Measurements from ENCODE around the gene ATP9B. TPM values are rescaled to one million over a fixed set of nuclear protein-coding genes. Genes with fewer than 3 reads are reported as not detected.
"Not testable (repeated sequence)": the region's sequence is repeated elsewhere in the genome, so short reads cannot be mapped to it uniquely, and the experiment has no call there.

ATP9B gene
- polyA plus RNA-seq, 4 donors, result 4.3 to 19.6 (median 12.2) TPM

- WGBS, 3 donors, result 82 to 95% (median 95%) methylated on average over 11 of the region's 11 CpGs
- peaks cover 0 to 5% (median 4%) of the 10 kb centered on the region in 3 donors for H3K36me3 ChIP-seq (ENCODE audit: control insufficient read depth in 3 of 3, insufficient read depth in 2 of 3, low read depth in 1 of 3, low read length in 3 of 3)
- H3K27me3 ChIP-seq (ENCODE audit: control insufficient read depth in 3 of 3, insufficient read depth in 3 of 3, low read length in 3 of 3), result no peaks in the 10 kb centered on the region
- H3K4me3 ChIP-seq (ENCODE audit: low read depth in 1 of 3, low read length in 3 of 3), result no peak overlapping the region
- FAIRE-seq (no peak), DNase-seq (no peak)
- no peaks in the 10 kb centered on the region for H3K9me3 ChIP-seq (ENCODE audit: control insufficient read depth in 2 of 2, insufficient read depth in 1 of 2, low read depth in 1 of 2, low read length in 1 of 2)
- no peaks in the 10 kb centered on the region for H3K4me1 ChIP-seq (ENCODE audit: control insufficient read depth in 3 of 3, insufficient read depth in 2 of 3, low read depth in 1 of 3, low read length in 2 of 3)
- H3K27ac ChIP-seq (ENCODE audit: low read depth in 1 of 3, low read length in 2 of 3), result no peak overlapping the region
Measured at GRCh38 chr18:79283131-79283810, 214.1 kb downstream of the ATP9B start.

GRCh38 chr18:79283929-79284328 is 214.7 kb downstream of the ATP9B start:
- no peak overlapping the region for H3K4me3 ChIP-seq (ENCODE audit: low read depth in 1 of 3, low read length in 3 of 3)
- no peaks in the 10 kb centered on the region for H3K27me3 ChIP-seq (ENCODE audit: control insufficient read depth in 3 of 3, insufficient read depth in 3 of 3, low read length in 3 of 3)
- H3K27ac ChIP-seq (ENCODE audit: low read depth in 1 of 3, low read length in 2 of 3), result no peak overlapping the region
- WGBS, 3 donors, result 93 to 96% (median 96%) methylated on average over 4 of the region's 4 CpGs
- H3K36me3 ChIP-seq (ENCODE audit: control insufficient read depth in 3 of 3, insufficient read depth in 2 of 3, low read depth in 1 of 3, low read length in 3 of 3), result peaks cover 0 to 2% (median 2%) of the 10 kb centered on the region in 3 donors
- H3K4me1 ChIP-seq (ENCODE audit: control insufficient read depth in 3 of 3, insufficient read depth in 2 of 3, low read depth in 1 of 3, low read length in 2 of 3), result no peaks in the 10 kb centered on the region
- DNase-seq (no peak), FAIRE-seq (no peak)
- H3K9me3 ChIP-seq (ENCODE audit: control insufficient read depth in 2 of 2, insufficient read depth in 1 of 2, low read depth in 1 of 2, low read length in 1 of 2), result no peaks in the 10 kb centered on the region

GRCh38 chr18:79285191-79285590 is 216.0 kb downstream of the ATP9B start:
- H3K4me1 ChIP-seq (ENCODE audit: control insufficient read depth in 3 of 3, insufficient read depth in 2 of 3, low read depth in 1 of 3, low read length in 2 of 3); DNase-seq; H3K27me3 ChIP-seq (ENCODE audit: control insufficient read depth in 3 of 3, insufficient read depth in 3 of 3, low read length in 3 of 3); H3K27ac ChIP-seq (ENCODE audit: low read depth in 1 of 3, low read length in 2 of 3); H3K36me3 ChIP-seq (ENCODE audit: control insufficient read depth in 3 of 3, insufficient read depth in 2 of 3, low read depth in 1 of 3, low read length in 3 of 3); FAIRE-seq; H3K4me3 ChIP-seq (ENCODE audit: low read depth in 1 of 3, low read length in 3 of 3); H3K9me3 ChIP-seq (ENCODE audit: control insufficient read depth in 2 of 2, insufficient read depth in 1 of 2, low read depth in 1 of 2, low read length in 1 of 2): not testable (repeated sequence)
- 94 to 100% (median 100%) methylated on average over 1 of the region's 1 CpG for WGBS, 3 donors

GRCh38 chr18:79290409-79290808 is 221.2 kb downstream of the ATP9B start:
- WGBS, 3 donors, result 93 to 96% (median 95%) methylated on average over 15 of the region's 15 CpGs

DNA sequence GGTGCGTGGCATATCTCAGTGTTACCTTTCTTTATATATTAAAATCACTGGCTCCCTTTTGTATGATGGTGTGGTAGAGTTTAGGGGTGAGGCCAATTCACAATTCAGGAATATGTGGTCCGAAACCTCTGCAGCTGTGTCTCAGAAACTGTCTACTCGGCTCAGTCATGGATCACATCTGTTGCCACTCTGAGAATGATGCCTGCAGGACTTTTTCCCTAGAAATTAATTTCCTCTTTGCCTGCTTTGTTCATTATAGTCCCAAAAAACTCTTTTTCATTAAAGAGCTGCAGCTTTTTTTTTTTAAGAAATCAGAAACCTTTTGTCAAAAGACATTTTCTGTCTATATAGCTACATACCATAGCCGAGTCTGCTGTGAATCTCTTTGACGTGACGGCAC is 221.7 kb downstream of the ATP9B start:
- DNase-seq (no peak), FAIRE-seq (no peak)
- Histone ChIP-seq H3K27ac (ENCODE audit: low read depth in 1 of 3, low read length in 2 of 3) (no peak overlapping the region), H3K27me3 (ENCODE audit: control insufficient read depth in 3 of 3, insufficient read depth in 3 of 3, low read length in 3 of 3) (no peaks in the 10 kb centered on the region), H3K4me1 (ENCODE audit: control insufficient read depth in 3 of 3, insufficient read depth in 2 of 3, low read depth in 1 of 3, low read length in 2 of 3) (no peaks in the 10 kb centered on the region), H3K4me3 (ENCODE audit: low read depth in 1 of 3, low read length in 3 of 3) (no peak overlapping the region), H3K36me3 (ENCODE audit: control insufficient read depth in 3 of 3, insufficient read depth in 2 of 3, low read depth in 1 of 3, low read length in 3 of 3) (peaks cover 0 to 3% (median 3%) of the 10 kb centered on the region in 3 donors), H3K9me3 (ENCODE audit: control insufficient read depth in 2 of 2, insufficient read depth in 1 of 2, low read depth in 1 of 2, low read length in 1 of 2) (no peaks in the 10 kb centered on the region)
- WGBS, 3 donors, result 94 to 99% (median 98%) methylated on average over 6 of the region's 6 CpGs

More at GRCh38 chr18:79290409-79290808, 221.2 kb downstream of the ATP9B start:
- not testable (repeated sequence) for FAIRE-seq; H3K36me3 ChIP-seq (ENCODE audit: control insufficient read depth in 3 of 3, insufficient read depth in 2 of 3, low read depth in 1 of 3, low read length in 3 of 3); H3K4me3 ChIP-seq (ENCODE audit: low read depth in 1 of 3, low read length in 3 of 3); H3K4me1 ChIP-seq (ENCODE audit: control insufficient read depth in 3 of 3, insufficient read depth in 2 of 3, low read depth in 1 of 3, low read length in 2 of 3); H3K9me3 ChIP-seq (ENCODE audit: control insufficient read depth in 2 of 2, insufficient read depth in 1 of 2, low read depth in 1 of 2, low read length in 1 of 2); H3K27me3 ChIP-seq (ENCODE audit: control insufficient read depth in 3 of 3, insufficient read depth in 3 of 3, low read length in 3 of 3); DNase-seq; H3K27ac ChIP-seq (ENCODE audit: low read depth in 1 of 3, low read length in 2 of 3)

DNA sequence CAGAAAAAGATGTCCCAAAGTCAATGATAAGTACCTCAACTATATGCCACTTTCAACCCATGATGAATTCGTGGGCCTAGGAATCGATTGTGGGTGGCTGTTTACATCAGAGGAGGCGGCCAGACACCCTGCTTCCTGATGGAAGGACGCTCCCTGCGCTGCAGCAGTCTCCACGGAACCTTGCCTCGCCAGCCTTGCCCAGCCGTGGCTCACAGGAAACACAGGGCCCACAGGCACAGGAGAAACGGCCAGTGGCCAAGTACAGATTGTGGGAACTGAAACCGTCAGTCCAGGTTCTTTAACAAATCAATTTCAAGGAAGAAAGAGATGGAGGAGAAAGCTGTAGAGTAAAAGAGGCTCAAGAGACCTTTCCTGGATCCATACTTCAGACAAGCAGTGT is 225.0 kb downstream of the ATP9B start:
- Histone ChIP-seq H3K4me3 (ENCODE audit: low read depth in 1 of 3, low read length in 3 of 3) (no peak overlapping the region), H3K36me3 (ENCODE audit: control insufficient read depth in 3 of 3, insufficient read depth in 2 of 3, low read depth in 1 of 3, low read length in 3 of 3) (peaks cover 0 to 13% (median 3%) of the 10 kb centered on the region in 3 donors), H3K4me1 (ENCODE audit: control insufficient read depth in 3 of 3, insufficient read depth in 2 of 3, low read depth in 1 of 3, low read length in 2 of 3) (no peaks in the 10 kb centered on the region), H3K9me3 (ENCODE audit: control insufficient read depth in 2 of 2, insufficient read depth in 1 of 2, low read depth in 1 of 2, low read length in 1 of 2) (no peaks in the 10 kb centered on the region), H3K27me3 (ENCODE audit: control insufficient read depth in 3 of 3, insufficient read depth in 3 of 3, low read length in 3 of 3) (no peaks in the 10 kb centered on the region), H3K27ac (ENCODE audit: low read depth in 1 of 3, low read length in 2 of 3) (no peak overlapping the region)
- DNase-seq (no peak), FAIRE-seq (no peak)
- WGBS, 3 donors, result 85 to 94% (median 88%) methylated on average over 10 of the region's 10 CpGs

DNA sequence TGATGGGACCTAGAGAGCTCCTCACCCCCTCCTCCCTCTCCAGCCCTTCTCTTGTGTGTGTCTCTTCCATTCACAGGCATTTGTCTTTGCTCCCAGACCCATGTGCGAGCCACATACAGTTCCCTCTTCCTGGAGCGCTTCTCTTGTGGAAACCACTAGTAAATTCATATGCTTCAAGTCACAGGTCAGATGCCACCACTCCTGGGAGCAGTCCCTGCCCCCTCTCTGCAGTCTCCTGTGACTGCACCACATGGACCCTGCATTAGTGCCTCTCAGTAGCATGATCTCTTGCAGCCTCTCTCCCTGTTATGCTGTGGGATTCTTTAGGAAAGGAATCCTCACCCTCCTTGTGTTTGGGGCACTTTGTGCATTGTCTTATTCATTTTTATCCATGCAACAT is 230.1 kb downstream of the ATP9B start:
- Histone ChIP-seq H3K27ac (ENCODE audit: low read depth in 1 of 3, low read length in 2 of 3) (no peak overlapping the region), H3K4me3 (ENCODE audit: low read depth in 1 of 3, low read length in 3 of 3) (no peak overlapping the region), H3K36me3 (ENCODE audit: control insufficient read depth in 3 of 3, insufficient read depth in 2 of 3, low read depth in 1 of 3, low read length in 3 of 3) (peaks cover 0 to 22% (median 0%) of the 10 kb centered on the region in 3 donors), H3K27me3 (ENCODE audit: control insufficient read depth in 3 of 3, insufficient read depth in 3 of 3, low read length in 3 of 3) (no peaks in the 10 kb centered on the region), H3K4me1 (ENCODE audit: control insufficient read depth in 3 of 3, insufficient read depth in 2 of 3, low read depth in 1 of 3, low read length in 2 of 3) (no peaks in the 10 kb centered on the region), H3K9me3 (ENCODE audit: control insufficient read depth in 2 of 2, insufficient read depth in 1 of 2, low read depth in 1 of 2, low read length in 1 of 2) (no peaks in the 10 kb centered on the region)
- DNase-seq (no peak), FAIRE-seq (no peak)
- 95 to 100% (median 100%) methylated on average over 2 of the region's 2 CpGs for WGBS, 3 donors

- H3K4me3 ChIP-seq (ENCODE audit: low read depth in 1 of 3, low read length in 3 of 3), result no peak overlapping the region
- no peak for DNase-seq
- no peak overlapping the region for H3K27ac ChIP-seq (ENCODE audit: low read depth in 1 of 3, low read length in 2 of 3)
- no peak for FAIRE-seq
- H3K4me1 ChIP-seq (ENCODE audit: control insufficient read depth in 3 of 3, insufficient read depth in 2 of 3, low read depth in 1 of 3, low read length in 2 of 3), result no peaks in the 10 kb centered on the region
- peaks cover 0 to 23% (median 0%) of the 10 kb centered on the region in 3 donors for H3K36me3 ChIP-seq (ENCODE audit: control insufficient read depth in 3 of 3, insufficient read depth in 2 of 3, low read depth in 1 of 3, low read length in 3 of 3)
- H3K9me3 ChIP-seq (ENCODE audit: control insufficient read depth in 2 of 2, insufficient read depth in 1 of 2, low read depth in 1 of 2, low read length in 1 of 2), result no peaks in the 10 kb centered on the region
- H3K27me3 ChIP-seq (ENCODE audit: control insufficient read depth in 3 of 3, insufficient read depth in 3 of 3, low read length in 3 of 3), result no peaks in the 10 kb centered on the region
- WGBS, 3 donors, result 96 to 98% (median 97%) methylated on average over 8 of the region's 8 CpGs
Measured at GRCh38 chr18:79299711-79300110, 230.5 kb downstream of the ATP9B start.

DNA sequence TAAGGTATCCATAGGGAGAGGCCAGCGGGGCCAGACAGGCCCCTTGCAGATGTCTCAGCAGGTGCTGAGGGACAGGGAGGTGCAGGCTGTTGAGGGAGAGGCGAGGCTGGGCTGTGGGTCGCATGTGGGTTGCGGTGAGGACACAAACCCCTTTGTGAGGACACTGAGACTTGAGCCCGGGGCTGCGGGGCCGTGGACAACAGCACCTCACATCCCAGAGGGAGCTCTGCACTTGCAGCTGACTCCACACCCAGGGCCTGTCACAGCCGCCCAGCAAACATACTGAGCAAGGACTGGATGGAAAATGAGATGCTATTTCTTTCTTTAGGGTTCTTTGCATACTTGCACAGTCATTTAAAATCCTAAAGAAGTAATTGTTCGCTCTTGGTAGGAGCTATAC is 231.2 kb downstream of the ATP9B start:
- Histone ChIP-seq H3K27ac (ENCODE audit: low read depth in 1 of 3, low read length in 2 of 3) (no peak overlapping the region), H3K4me3 (ENCODE audit: low read depth in 1 of 3, low read length in 3 of 3) (no peak overlapping the region), H3K4me1 (ENCODE audit: control insufficient read depth in 3 of 3, insufficient read depth in 2 of 3, low read depth in 1 of 3, low read length in 2 of 3) (no peaks in the 10 kb centered on the region), H3K27me3 (ENCODE audit: control insufficient read depth in 3 of 3, insufficient read depth in 3 of 3, low read length in 3 of 3) (no peaks in the 10 kb centered on the region), H3K36me3 (ENCODE audit: control insufficient read depth in 3 of 3, insufficient read depth in 2 of 3, low read depth in 1 of 3, low read length in 3 of 3) (peaks cover 0 to 27% (median 0%) of the 10 kb centered on the region in 3 donors), H3K9me3 (ENCODE audit: control insufficient read depth in 2 of 2, insufficient read depth in 1 of 2, low read depth in 1 of 2, low read length in 1 of 2) (no peaks in the 10 kb centered on the region)
- DNase-seq (no peak), FAIRE-seq (no peak)
- WGBS, 3 donors, result 83 to 90% (median 84%) methylated on average over 9 of the region's 9 CpGs

Measured in small intestine (tissue), 7 donors.